Lower leg skin (tissue), 4 donors: ENCODE measurements around the gene ALPL. TPM values are rescaled to one million over a fixed set of nuclear protein-coding genes. Genes with fewer than 3 reads are reported as not detected.

Source experiments
- DNase-seq, 2 donors: peaks; one replicate each; pipeline ENCODE4 v3.0.0-alpha.2; 2019; ENCODE audit warnings: low spot score in 2 of 2
- H3K4me3 ChIP-seq: fragments of 200-600 bp; sonication (generic); 2 replicates; pipeline ENCODE4 v1.5.1; 2017; ENCODE audit warnings: mild to moderate bottlenecking, low read depth; ENCODE audit not compliant: poor library complexity, severe bottlenecking
- CTCF ChIP-seq, 3 donors: fragments of 450-650 bp; IDR thresholded peaks; one replicate each; pipeline ENCODE4 v1.5.1; 2016; ENCODE audit warnings: antibody characterized with exemption in 3 of 3, mild to moderate bottlenecking in 3 of 3, moderate library complexity in 2 of 3
- POLR2A ChIP-seq, 2 donors: fragments of 450-650 bp; IDR thresholded peaks; one replicate each; pipeline ENCODE4 v1.6.1; 2016 to 2017; ENCODE audit warnings: antibody characterized with exemption in 2 of 2, mild to moderate bottlenecking in 1 of 2, moderate library complexity in 1 of 2
- WGBS, 2 donors: methylation state at CpG; one replicate each; pipeline ENCODE4 v1.1.5; 2018; 5-methylcytosine and 5-hydroxymethylcytosine counted together
- intact Hi-C: fragments of 100-400 bp; cut with DNase I; formaldehyde crosslinking; loops from one replicate; pipeline ENCODE4 v1.15.0; 2023; ENCODE audit warnings: low total_unique reads
- total RNA-seq, 4 donors: library from RNA; depleted of rRNA; stranded (reverse); fragments of >200 nt; gene quantifications; one replicate each; pipeline ENCODE4 v1.1.0, GENCODE V29; 2016

The ALPL gene
- total RNA-seq, 4 donors from 2014 or later: 1.3 to 7.7 (median 2.2) TPM

- 64 to 66% methylated on average over 27 of the region's 27 CpGs for WGBS, 2 donors
- DNase-seq: no peak
- intact Hi-C loops: no loop called here
- no peak overlapping the region for H3K4me3 ChIP-seq
- no peak for TF ChIP-seq CTCF (IDR thresholded peaks at IDR 0.05)
Measured at GRCh38 chr1:21537932-21538630, 28.9 kb downstream of the ALPL start.

- no peak overlapping the region for H3K4me3 ChIP-seq
- intact Hi-C loops: no loop called here
- DNase-seq: peak; percentile 59 to 93
- no peak for TF ChIP-seq CTCF (IDR thresholded peaks at IDR 0.05)
- 51 to 65% methylated on average over 13 of the region's 13 CpGs for WGBS, 2 donors
Measured at GRCh38 chr1:21539933-21540332, 30.7 kb downstream of the ALPL start.

- no peak overlapping the region for H3K4me3 ChIP-seq
- 65 to 90% methylated on average over 6 of the region's 6 CpGs for WGBS, 2 donors
- no peak for DNase-seq
- intact Hi-C loops: no loop called here
- TF ChIP-seq POLR2A (IDR thresholded peaks at IDR 0.05) (no peak), CTCF (IDR thresholded peaks at IDR 0.05) (no peak)
Measured at GRCh38 chr1:21541329-21541728, 32.1 kb downstream of the ALPL start.

GRCh38 chr1:21541835-21542234 lies 32.6 kb downstream of the ALPL start:
- intact Hi-C loops: no loop called here

GRCh38 chr1:21543598-21543997 lies 34.4 kb downstream of the ALPL start:
- TF ChIP-seq POLR2A (IDR thresholded peaks at IDR 0.05) (no peak), CTCF (IDR thresholded peaks at IDR 0.05) (no peak)
- H3K4me3 ChIP-seq: no peak overlapping the region
- WGBS, 2 donors: 64 to 67% methylated on average over 6 of the region's 6 CpGs
- DNase-seq: no peak
- intact Hi-C loops: no loop called here

More at GRCh38 chr1:21541835-21542234, 32.6 kb downstream of the ALPL start:
- DNase-seq: no peak
- 19 to 33% methylated on average over 3 of the region's 3 CpGs for WGBS, 2 donors
- TF ChIP-seq POLR2A (IDR thresholded peaks at IDR 0.05) (no peak), CTCF (IDR thresholded peaks at IDR 0.05) (no peak)
- H3K4me3 ChIP-seq: no peak overlapping the region

GRCh38 chr1:21544095-21544494 lies 34.9 kb downstream of the ALPL start:
- WGBS, 2 donors: 75 to 76% methylated on average over 4 of the region's 4 CpGs

More at GRCh38 chr1:21544095-21544494, 34.9 kb downstream of the ALPL start:
- intact Hi-C loops: no loop called here
- DNase-seq: no peak
- no peak for TF ChIP-seq CTCF (IDR thresholded peaks at IDR 0.05)
- TF ChIP-seq POLR2A (IDR thresholded peaks at IDR 0.05): no peak
- no peak overlapping the region for H3K4me3 ChIP-seq
